GM12874 (cell line): ENCODE data around the gene UST.

ENCODE experiments used
- TF ChIP-seq, protein P1 (sequence below): IDR thresholded peaks from 2 replicates; pipeline ENCODE4 v1.5.1; 2011; ENCODE audit warnings: low read depth, mild to moderate bottlenecking, control low read depth, low read length, moderate library complexity; ENCODE audit not compliant: insufficient read depth

UST gene

DNA sequence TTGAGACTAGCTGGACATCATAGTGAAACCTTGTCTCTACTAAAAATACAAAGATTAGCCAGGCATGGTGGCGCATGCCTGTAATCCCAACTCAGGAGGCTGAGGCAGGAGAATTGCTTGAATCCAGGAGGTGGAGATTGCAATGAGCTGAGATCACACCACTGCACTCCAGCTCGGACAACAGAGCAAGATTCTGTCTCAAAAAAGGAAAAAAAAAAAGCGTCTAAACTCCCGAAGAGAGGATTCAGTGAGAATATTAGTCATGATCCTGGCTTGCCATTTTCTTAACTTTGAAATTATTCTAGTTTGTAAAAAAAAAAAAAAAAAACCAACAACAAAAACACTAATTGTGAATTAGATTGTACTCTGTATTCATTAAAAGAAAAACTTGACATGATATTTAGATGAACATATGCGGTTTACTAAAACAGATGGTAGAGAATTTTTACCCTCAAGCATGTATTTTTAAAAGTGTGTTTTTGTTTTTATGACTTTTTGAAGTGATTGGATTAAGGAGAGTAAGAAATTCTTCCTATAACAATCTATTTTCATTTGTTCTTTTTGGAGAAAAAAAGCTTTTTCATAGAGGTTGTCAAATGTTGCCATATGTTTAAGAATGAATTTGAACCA, 80.7 kb downstream of the UST start:
- TF ChIP-seq, protein P1, sequence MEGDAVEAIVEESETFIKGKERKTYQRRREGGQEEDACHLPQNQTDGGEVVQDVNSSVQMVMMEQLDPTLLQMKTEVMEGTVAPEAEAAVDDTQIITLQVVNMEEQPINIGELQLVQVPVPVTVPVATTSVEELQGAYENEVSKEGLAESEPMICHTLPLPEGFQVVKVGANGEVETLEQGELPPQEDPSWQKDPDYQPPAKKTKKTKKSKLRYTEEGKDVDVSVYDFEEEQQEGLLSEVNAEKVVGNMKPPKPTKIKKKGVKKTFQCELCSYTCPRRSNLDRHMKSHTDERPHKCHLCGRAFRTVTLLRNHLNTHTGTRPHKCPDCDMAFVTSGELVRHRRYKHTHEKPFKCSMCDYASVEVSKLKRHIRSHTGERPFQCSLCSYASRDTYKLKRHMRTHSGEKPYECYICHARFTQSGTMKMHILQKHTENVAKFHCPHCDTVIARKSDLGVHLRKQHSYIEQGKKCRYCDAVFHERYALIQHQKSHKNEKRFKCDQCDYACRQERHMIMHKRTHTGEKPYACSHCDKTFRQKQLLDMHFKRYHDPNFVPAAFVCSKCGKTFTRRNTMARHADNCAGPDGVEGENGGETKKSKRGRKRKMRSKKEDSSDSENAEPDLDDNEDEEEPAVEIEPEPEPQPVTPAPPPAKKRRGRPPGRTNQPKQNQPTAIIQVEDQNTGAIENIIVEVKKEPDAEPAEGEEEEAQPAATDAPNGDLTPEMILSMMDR = no peak

DNA sequence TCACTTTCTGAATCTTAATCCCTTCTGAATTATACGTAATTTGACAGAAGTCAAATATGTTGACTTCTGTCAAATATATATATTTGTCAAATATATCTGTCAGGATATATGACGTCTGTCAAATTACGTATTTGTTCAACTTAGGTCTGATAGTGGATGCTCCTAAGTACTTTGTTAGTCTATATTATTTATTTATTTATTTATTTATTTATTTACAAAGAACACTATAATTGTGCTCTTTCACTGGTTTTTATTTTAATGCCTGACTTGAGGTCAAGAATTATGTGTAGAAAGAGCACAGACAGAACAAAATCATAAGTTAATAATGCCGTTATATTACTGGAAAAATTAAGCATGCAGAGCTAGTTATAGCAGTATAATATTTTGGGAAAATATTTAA, 81.2 kb downstream of the UST start:
- TF ChIP-seq, protein P1 = no peak

DNA sequence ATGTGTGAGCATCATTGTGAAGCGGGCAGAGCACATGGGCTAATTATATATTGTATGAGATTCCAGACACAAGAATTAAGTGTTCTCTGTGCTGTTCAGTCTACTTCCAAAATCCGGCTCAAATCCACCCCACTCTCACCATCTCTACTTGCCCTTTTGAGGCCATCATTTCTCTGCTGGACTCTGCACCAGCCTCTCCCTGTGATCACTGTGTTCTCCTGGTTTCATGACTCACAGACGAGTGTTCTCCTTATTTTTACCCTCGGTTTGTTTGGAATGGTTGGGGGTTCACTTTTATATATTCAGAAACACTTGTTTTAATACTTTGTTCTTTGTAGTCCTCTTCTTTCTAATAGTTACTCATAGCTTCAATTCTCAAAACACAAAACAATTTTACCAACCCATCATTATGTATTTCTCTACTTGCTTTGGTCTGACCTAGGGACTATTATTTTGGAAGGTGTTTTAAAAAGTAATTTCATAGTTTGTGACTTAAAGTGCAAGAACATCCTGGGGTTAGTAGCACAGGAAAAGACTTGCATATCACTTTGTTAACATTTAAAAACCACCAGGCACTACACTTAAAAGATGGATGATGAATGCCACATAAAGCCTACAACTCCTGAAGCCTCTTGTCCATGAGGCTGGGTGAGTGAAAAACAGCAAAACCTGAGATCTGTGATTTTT, 82.7 kb downstream of the UST start:
- TF ChIP-seq, protein P1 = no peak

DNA sequence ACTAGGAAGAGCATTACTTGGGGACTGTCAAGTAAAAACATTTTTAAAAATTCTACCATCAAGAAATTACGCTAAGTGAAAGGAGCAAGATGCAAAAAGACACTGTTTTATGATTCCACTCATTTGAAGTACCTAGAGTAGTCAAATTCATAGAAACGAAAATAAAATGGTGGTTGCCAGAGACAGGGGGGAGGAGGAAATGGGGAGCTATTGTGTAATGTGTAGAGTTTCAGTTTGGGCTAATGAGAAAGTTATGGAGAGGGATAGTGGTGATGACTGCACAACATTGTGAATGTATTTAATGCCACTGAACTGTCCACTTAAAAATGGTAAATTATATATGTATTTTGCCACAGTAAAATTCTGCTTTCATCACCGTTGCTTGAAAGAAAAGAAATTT, 83.8 kb downstream of the UST start:
- TF ChIP-seq, protein P1 = no peak

DNA sequence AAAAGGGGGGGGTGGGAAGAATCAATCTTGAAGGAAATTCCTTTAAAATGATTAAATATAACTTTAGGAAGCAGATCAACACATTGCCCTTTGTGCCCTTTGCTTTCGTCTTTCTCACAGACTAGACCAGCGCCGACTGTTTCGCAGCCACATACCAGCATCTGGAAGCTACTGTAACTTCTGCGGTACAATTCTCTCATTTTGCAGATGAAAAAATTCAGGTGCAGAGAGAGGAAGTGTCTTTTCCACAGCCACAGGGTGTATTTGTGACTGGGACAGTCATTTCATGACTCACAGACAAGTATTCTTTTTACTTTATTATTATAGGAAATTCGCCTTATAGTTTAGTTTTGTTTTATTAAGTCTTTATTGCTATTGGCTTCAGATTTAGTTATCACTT, 84.2 kb downstream of the UST start:
- TF ChIP-seq, protein P1 = no peak

DNA sequence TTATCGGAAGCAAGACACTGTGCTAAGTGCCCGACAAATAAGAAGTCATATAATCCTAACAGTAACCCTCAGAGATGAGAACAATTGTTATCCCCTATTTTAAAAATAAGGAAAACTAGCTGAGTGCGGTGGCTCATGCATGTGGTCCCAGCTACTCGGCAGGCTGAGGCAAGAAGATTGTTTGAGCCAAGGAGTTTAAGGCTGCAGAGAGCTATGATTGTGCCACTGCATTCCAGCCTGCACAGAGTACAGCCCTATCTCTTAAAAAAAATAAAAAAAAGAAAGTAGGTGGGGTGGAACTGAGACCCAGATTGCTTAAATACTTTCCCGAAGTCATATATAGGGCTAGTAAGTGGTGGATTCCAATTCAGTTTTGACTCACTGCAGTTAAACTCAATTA, 84.7 kb downstream of the UST start:
- TF ChIP-seq, protein P1 = no peak

DNA sequence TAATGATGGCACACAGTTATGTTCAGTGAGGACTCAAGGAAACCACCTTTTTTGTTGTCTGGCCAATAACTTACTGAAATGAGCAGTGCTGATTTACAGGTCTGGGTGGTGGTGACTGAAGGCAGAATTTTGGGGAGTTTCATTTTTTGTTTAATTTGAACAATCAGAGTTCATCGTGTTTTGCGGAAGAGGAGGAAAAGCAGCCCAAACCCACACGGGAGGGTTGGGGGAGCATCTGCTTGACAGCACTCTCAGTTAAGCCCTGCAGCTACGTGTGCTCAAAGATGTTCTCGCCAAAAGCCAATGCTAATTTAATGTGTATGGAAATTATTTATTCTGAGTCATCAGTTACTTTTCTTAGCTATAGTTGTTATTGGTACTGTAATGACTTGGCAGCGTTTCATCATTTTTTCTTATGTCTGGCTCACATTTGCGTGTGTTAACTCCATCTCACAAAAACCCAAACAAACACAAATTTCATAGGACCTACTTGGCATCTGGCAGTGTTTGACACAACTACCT, 89.2 kb downstream of the UST start:
- TF ChIP-seq, protein P1 = no peak
